Transverse colon (tissue), 4 donors: ENCODE results near the gene ZSWIM7. TPM values are rescaled to one million over a fixed set of nuclear protein-coding genes. Genes with fewer than 3 reads are reported as not detected.

Source experiments
- DNase-seq: peaks from one replicate; pipeline ENCODE4 v3.0.0-alpha.2; 2019
- H3K27ac ChIP-seq, 4 donors: fragments of 200-600 bp; sonication (generic); 2 replicates each; pipeline ENCODE4 v1.5.1; 2016 to 2018; ENCODE audit warnings: inconsistent platforms in 4 of 4
- H3K27me3 ChIP-seq: fragments of 200-600 bp; sonication (generic); 2 replicates; pipeline ENCODE4 v1.5.1; 2017; ENCODE audit warnings: inconsistent platforms
- H3K36me3 ChIP-seq, 4 donors: fragments of 200-600 bp; sonication (generic); 2 replicates each; pipeline ENCODE4 v1.5.1; 2017 to 2019; ENCODE audit warnings: inconsistent platforms in 4 of 4
- H3K4me1 ChIP-seq, 4 donors: fragments of 200-600 bp; sonication (generic); 2 replicates each; pipeline ENCODE4 v1.5.1; 2017 to 2020; ENCODE audit warnings: inconsistent platforms in 4 of 4
- H3K4me3 ChIP-seq, 4 donors: fragments of 200-600 bp; sonication (generic); 1 replicate in 1 of 4; 2 replicates in 3 of 4; pipeline versions ENCODE4 v1.5.1 to v1.6.1; 2017 to 2019; ENCODE audit warnings: inconsistent platforms in 4 of 4
- H3K9me3 ChIP-seq, 2 donors: fragments of 200-600 bp; sonication (generic); 2 replicates each; pipeline ENCODE4 v1.5.1; 2017 to 2019; ENCODE audit warnings: inconsistent platforms in 2 of 2
- CTCF ChIP-seq, 5 experiments: fragments of 200-600 bp in 3 of 5; fragments of 450-650 bp in 2 of 5; sonication (generic) in 3 of 5; IDR thresholded peaks; 1 replicate in 2 of 5; 2 replicates in 3 of 5; pipeline ENCODE4 v1.5.1; 2016 to 2017; ENCODE audit warnings: antibody characterized with exemption in 5 of 5, inconsistent platforms in 3 of 5, mild to moderate bottlenecking in 2 of 5, moderate library complexity in 1 of 5
- EP300 ChIP-seq: sonication (generic); formaldehyde crosslinking; IDR thresholded peaks from one replicate; pipeline ENCODE4 v1.6.1; 2017; ENCODE audit warnings: antibody characterized with exemption, low read depth
- POLR2A ChIP-seq: fragments of 450-650 bp; IDR thresholded peaks from one replicate; pipeline ENCODE4 v1.6.1; 2016; ENCODE audit warnings: antibody characterized with exemption, mild to moderate bottlenecking, moderate library complexity
- POLR2AphosphoS5 ChIP-seq, 3 donors: sonication (generic); formaldehyde crosslinking; IDR thresholded peaks; one replicate each; pipeline ENCODE4 v1.6.1; 2016; ENCODE audit warnings: antibody characterized with exemption in 3 of 3
- WGBS, 2 donors: methylation state at CpG; one replicate each; pipeline ENCODE4 v1.1.5; 2018; ENCODE audit warnings: low coverage in 1 of 2; 5-methylcytosine and 5-hydroxymethylcytosine counted together
- in situ Hi-C, 4 donors: fragments of 200-750 bp; cut with MboI; loops; one replicate each; pipeline versions ENCODE4 v1.15.0 to v1.15.1; 2017; ENCODE audit warnings: low sequenced_read_pairs in 3 of 4, low pct_ligation_motif_present in 1 of 4, low pct_unique_long_range_greater_than_20kb in 1 of 4
- intact Hi-C: fragments of 100-400 bp; cut with DNase I; formaldehyde crosslinking; loops from one replicate; pipeline ENCODE4 v1.15.1; 2023; ENCODE audit warnings: low total_unique reads
- total RNA-seq, 4 donors: library from RNA; depleted of rRNA; stranded (reverse); fragments of >200 nt; gene quantifications; one replicate each; pipeline ENCODE4 v1.1.0, GENCODE V29; 2016

ZSWIM7 gene
- total RNA-seq, 4 donors from 2014 or later, result 3.6 to 19.5 (median 18.6) TPM

GRCh38 chr17:16044487-16044886, 45.0 kb upstream of the ZSWIM7 start:
- intact Hi-C loops, result no loop called here
- 92 to 100% methylated on average over 2 to 10 of the region's 10 CpGs for WGBS, 2 donors
- in situ Hi-C loops, result loop anchor here in 1 of 4 donors (25.0 kb wide), 1 partner anchor 93 kb away; no protein-coding TSS in a partner anchor
- Histone ChIP-seq H3K27me3 (no peaks in the 10 kb centered on the region), H3K27ac (no peak overlapping the region), H3K36me3 (peaks cover 0 to 74% (median 33%) of the 10 kb centered on the region in 4 donors), H3K9me3 (no peaks in the 10 kb centered on the region), H3K4me1 (peaks cover 0 to 5% (median 0%) of the 10 kb centered on the region in 4 donors), H3K4me3 (no peak overlapping the region)
- no peak for TF ChIP-seq CTCF (IDR thresholded peaks at IDR 0.05)
- TF ChIP-seq EP300, result no peak
- TF ChIP-seq POLR2AphosphoS5 (IDR thresholded peaks at IDR 0.05), result no peak
- no peak for TF ChIP-seq POLR2A
- no peak for DNase-seq

GRCh38 chr17:16040710-16041251, 41.3 kb upstream of the ZSWIM7 start:
- Histone ChIP-seq H3K9me3 (no peaks in the 10 kb centered on the region), H3K4me1 (peaks cover 0 to 5% (median 0%) of the 10 kb centered on the region in 4 donors), H3K27ac (no peak overlapping the region), H3K36me3 (peaks cover 0 to 79% (median 40%) of the 10 kb centered on the region in 4 donors), H3K4me3 (no peak overlapping the region), H3K27me3 (no peaks in the 10 kb centered on the region)
- 63 to 75% methylated on average over 4 of the region's 4 CpGs for WGBS, 2 donors
- in situ Hi-C loops, result loop anchor here in 1 of 4 donors (25.0 kb wide), 1 partner anchor 97 kb away; no protein-coding TSS in a partner anchor
- DNase-seq, result peak; percentile 21
- intact Hi-C loops, result no loop called here
- no peak for TF ChIP-seq POLR2A
- TF ChIP-seq EP300, result no peak
- TF ChIP-seq POLR2AphosphoS5 (IDR thresholded peaks at IDR 0.05), result no peak
- TF ChIP-seq CTCF (IDR thresholded peaks at IDR 0.05), result no peak

GRCh38 chr17:16037636-16038035, 38.1 kb upstream of the ZSWIM7 start:
- Histone ChIP-seq H3K4me3 (no peak overlapping the region), H3K27me3 (no peaks in the 10 kb centered on the region), H3K36me3 (peaks cover 0 to 74% (median 41%) of the 10 kb centered on the region in 4 donors), H3K9me3 (no peaks in the 10 kb centered on the region), H3K4me1 (peaks cover 0 to 5% (median 0%) of the 10 kb centered on the region in 4 donors), H3K27ac (no peak overlapping the region)
- TF ChIP-seq EP300 (no peak), POLR2A (no peak), POLR2AphosphoS5 (IDR thresholded peaks at IDR 0.05) (no peak), CTCF (IDR thresholded peaks at IDR 0.05) (no peak)
- DNase-seq, result no peak
- in situ Hi-C loops (loop anchor here in 1 of 4 donors (25.0 kb wide), 1 partner anchor 100 kb away; no protein-coding TSS in a partner anchor), intact Hi-C loops (no loop called here)

GRCh38 chr17:16036261-16036660, 36.8 kb upstream of the ZSWIM7 start:
- 88 to 100% methylated on average over 2 of the region's 2 CpGs for WGBS, 2 donors
- Histone ChIP-seq H3K27ac (no peak overlapping the region), H3K4me3 (no peak overlapping the region), H3K9me3 (no peaks in the 10 kb centered on the region), H3K36me3 (peaks cover 0 to 79% (median 45%) of the 10 kb centered on the region in 4 donors), H3K4me1 (peaks cover 0 to 5% (median 0%) of the 10 kb centered on the region in 4 donors), H3K27me3 (no peaks in the 10 kb centered on the region)
- intact Hi-C loops (no loop called here), in situ Hi-C loops (loop anchor here in 1 of 4 donors (25.0 kb wide), 1 partner anchor 101 kb away; no protein-coding TSS in a partner anchor)
- DNase-seq, result no peak
- no peak for TF ChIP-seq CTCF (IDR thresholded peaks at IDR 0.05)
- no peak for TF ChIP-seq EP300
- no peak for TF ChIP-seq POLR2AphosphoS5 (IDR thresholded peaks at IDR 0.05)
- TF ChIP-seq POLR2A, result no peak
